Glomerular endothelial cell (primary cell): ENCODE data around the gene RAP1GAP2. TPM values are rescaled to one million over a fixed set of nuclear protein-coding genes. Genes with fewer than 3 reads are reported as not detected.

Source experiments
- DNase-seq: peaks from one replicate; pipeline ENCODE4 v3.0.0-alpha.2; 2011; ENCODE audit warnings: low read depth, low spot score; ENCODE audit errors: extremely low read depth
- total RNA-seq: library from RNA; depleted of rRNA; stranded (reverse); fragments of >200 nt; gene quantifications from 2 replicates; pipeline ENCODE4 v1.2.3, GENCODE V29; 2015

Gene RAP1GAP2
- total RNA-seq, 1 donor from 2014 or later = 5.1 TPM

GRCh38 chr17:2939714-2940351 lies 143.6 kb downstream of the RAP1GAP2 start:
- no peak for DNase-seq

DNA sequence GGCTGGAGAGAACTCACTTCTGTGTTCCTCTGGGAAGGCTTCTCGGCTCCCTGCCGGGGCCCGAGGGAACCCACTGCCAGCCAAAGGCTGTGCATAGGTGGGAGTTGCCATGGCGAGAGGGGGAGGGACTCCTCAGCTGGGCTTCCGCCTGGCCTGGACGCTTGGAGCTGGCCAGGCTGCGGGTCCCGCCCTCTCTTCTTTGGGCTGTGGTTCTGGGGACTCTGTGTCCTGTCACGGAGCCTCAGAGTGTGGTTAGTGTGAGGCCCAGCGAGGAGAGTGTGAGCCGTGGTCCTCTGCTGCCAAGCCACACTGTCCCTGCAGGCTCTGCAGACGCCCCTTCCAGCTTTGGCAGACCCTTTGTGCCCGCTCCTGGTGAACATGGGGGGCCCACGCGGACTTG lies 144.1 kb downstream of the RAP1GAP2 start:
- DNase-seq = no peak

DNA sequence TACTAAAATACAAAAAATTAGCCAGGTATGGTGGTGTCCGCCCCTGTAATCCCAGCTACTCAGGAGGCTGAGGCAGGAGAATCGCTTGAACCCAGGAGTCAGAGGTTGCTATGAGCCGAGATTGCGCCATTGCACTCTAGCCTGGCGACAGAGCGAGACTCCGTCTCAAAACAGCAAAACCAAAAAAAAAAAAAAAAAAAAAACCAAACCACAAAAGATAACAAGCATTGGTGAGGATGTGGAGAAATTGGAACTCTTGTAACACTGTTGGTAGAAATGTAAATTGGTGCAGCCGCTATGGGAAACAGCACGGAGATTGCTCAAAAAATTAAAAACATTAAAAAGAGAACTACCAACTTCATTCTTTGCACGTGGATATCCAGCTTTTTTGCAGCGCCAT lies 147.7 kb downstream of the RAP1GAP2 start:
- no peak for DNase-seq

DNA sequence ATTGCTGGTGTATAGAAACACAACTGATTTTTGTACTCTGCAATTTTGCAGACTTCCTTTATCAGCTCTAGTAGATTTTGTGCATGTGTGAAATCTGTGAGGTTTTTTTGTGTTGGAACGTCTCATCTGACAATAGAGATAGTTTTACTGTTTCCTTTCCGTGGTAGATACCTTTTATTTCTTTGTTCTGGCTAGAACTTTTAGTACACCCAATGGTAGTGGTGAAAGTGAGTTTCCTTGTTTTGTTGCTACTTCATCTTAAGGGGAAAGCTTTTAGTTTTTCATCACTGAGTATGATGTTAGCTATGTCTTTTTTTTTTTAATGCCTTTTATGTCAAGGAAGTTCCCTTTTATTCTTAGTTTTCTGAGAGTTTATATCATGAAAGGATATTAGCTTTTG lies 149.1 kb downstream of the RAP1GAP2 start:
- no peak for DNase-seq

DNA sequence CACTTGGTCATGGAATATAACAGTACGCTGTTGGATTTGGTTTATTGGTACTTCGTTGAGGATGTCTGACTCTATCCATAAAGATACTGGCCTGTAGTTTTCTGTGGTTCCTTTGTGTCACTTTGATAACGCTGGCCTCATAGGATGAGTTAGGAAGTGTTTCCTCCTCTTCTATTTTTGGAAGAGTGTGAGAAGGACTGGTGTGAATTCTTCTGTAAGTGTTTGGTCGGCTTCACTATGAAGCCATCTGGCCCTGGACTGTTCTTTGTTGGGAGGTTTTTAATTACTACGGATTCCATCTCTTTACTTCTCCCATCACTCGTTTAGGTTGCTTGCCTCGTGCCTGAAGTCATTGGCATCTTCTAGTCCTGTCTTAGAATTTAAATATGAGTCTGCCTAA lies 149.9 kb downstream of the RAP1GAP2 start:
- no peak for DNase-seq

- DNase-seq = no peak
Measured at GRCh38 chr17:2947588-2947950, 151.3 kb downstream of the RAP1GAP2 start.

- DNase-seq = no peak
Measured at GRCh38 chr17:2947996-2948550, 151.8 kb downstream of the RAP1GAP2 start.

DNA sequence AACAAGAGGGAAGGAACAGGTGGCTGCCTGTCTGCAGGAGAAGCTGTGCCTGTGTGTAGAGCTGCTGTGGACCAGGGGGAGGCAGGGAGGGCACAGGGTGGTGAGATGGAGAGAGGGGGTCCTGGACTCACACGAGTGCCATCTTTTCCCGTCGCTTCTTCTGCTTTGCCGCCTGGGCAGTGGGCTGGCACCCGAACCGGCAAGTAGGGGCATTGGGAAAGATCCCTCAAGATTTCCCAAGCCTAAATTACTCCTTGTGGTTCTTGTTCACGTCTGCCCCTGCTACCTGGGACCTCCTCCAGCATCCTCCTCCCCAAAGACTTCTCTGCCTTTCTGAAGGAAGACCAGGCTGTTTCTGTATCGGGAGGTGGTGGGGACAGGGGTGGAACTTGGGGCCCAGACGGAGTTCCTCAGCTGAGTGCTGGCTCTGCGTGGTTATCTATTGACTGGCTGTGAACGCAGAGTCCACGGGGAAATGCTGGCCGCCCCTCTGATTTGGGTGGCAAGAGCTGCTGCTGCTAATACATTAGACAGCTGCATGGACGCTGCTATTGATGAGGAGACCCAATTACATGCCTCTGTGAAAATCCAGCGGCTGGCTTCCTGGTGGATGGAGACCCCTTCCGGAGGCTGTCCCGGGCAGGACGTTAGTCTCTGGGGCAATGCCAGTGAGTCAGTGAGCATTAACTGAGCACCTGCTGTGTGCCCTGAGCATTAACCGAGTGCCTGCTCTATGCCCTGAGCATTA lies 152.7 kb downstream of the RAP1GAP2 start:
- no peak for DNase-seq

DNA sequence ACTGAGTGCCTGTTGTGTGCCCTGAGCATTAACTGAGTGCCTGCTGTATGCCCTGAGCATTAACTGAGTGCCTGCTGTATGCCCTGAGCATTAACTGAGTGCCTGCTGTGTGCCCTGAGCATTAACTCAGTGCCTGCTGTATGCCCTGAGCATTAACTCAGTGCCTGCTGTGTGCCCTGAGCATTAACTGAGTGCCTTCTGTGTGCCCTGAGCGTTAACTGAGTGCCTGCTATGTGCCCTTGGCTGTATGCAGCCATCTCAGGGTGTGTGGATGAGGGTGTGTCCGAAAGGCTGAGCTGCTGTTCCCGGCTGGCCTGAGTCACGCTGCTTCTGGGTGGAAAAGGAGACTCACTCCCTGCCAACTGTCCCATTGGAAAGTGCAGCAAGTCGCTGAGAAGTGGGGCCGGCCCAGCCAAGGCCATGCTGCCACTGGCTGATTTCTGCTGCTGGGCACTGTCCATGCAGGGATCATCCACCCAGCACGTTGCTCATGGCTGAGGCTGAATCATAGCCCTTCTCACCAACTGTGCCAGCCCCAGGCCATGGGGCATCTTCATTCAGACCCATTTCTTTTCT lies 153.3 kb downstream of the RAP1GAP2 start:
- no peak for DNase-seq

- DNase-seq = no peak
Measured at GRCh38 chr17:2950846-2951245, 154.6 kb downstream of the RAP1GAP2 start.

DNA sequence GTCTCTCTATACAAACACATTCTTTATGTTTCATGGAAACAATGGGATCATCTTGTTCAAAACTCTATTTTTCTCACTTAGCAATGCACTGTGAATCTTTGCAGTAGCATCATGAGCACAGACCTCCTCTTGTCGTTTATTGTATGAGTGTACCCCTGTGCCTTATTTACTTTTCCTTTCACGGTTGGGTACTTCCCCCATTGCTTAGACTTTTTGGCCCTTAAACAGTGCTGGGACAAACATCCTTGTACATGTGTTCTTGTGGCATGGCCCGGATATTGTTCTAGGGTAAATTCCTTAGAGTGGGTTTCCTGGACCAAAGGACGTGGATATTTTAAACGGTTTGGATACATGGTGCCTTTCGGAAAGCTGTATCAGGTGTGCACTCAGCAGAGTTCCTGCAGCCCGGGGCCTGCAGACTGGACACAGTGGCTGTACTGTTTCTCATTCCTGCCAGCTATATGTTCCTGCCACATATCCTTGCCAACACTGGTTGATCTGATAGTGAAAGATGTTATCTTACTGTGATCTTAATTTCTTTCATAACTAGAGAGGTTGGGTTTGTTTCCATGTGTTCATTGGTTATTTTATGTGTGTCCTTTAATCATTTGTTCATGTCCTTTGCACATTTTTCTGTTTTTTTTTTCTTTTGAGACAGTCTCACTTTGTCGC lies 156.1 kb downstream of the RAP1GAP2 start:
- DNase-seq = no peak

DNA sequence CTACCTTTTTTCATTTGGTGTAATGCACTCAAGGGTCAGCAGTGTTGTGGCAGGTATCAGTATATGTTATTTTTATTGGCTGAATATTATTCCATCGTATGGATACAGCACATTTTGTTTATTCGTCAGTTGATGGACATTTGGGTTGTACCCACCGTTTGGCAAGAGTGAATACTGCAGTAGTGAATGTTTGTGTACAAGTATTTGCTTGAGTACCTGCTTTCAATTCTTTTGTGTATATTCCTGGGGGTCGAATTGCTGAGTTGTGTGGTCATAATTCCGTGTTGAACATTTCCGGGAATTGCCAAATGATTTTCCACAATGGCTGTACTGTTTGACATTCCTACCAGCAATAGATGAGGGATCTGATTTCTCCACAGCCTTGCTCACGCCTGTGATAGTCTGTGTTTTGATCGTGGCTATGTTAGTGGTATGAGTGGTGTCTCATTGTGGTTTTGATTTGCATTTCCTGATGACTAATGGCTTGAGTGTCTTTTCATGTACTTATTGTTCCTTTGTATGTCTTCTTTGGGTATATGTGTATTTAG lies 158.7 kb downstream of the RAP1GAP2 start:
- DNase-seq = peak; percentile 85

- no peak for DNase-seq
Measured at GRCh38 chr17:2955931-2956582, 159.8 kb downstream of the RAP1GAP2 start.

- no peak for DNase-seq
Measured at GRCh38 chr17:2957631-2958286, 161.5 kb downstream of the RAP1GAP2 start.

GRCh38 chr17:2958706-2959222 lies 162.5 kb downstream of the RAP1GAP2 start:
- no peak for DNase-seq

GRCh38 chr17:2959371-2960130 lies 163.3 kb downstream of the RAP1GAP2 start:
- no peak for DNase-seq

DNA sequence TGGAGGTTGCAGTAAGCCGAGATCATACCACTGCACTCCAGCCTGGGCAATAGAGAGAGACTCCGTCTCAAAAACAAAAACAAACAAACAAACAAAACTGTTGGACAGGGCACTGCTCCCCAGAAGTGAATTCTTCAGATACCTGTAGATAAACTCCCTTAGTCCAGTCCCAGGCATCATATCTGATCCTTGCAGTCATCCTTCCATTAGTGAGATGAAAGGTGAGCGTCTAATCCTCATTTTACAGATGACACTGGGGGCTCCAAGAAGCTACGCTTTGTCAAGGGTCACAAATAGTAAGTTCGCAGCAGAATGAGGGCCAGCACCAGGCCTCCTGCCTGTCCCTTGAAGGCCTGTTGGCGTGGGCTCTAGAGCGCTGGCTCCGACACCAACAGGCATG lies 165.2 kb downstream of the RAP1GAP2 start:
- no peak for DNase-seq

- no peak for DNase-seq
Measured at GRCh38 chr17:2962236-2962635, 166.0 kb downstream of the RAP1GAP2 start.

- no peak for DNase-seq
Measured at GRCh38 chr17:2962729-2963128, 166.5 kb downstream of the RAP1GAP2 start.
